Effector memory CD8-positive, alpha-beta T cell (primary cell): ENCODE measurements around the gene RBBP6.
"Not testable (repeated sequence)": the region's sequence is repeated elsewhere in the genome, so short reads cannot be mapped to it uniquely, and the experiment has no call there.

Source experiments
- ATAC-seq: fragments of 150-1000 bp; cut with Tn5 transposase; replicated peaks from 2 replicates; pipeline ENCODE4 v1.10.0; 2021; ENCODE audit warnings: mild to moderate bottlenecking, moderate library complexity
- DNase-seq, 3 experiments: peaks; one replicate each; pipeline ENCODE4 v3.0.0; 2021
- H3K27ac Mint-ChIP-seq, 2 donors: one replicate each; pipeline ENCODE4 v1.8.0; 2022; ENCODE audit warnings: mild to moderate bottlenecking in 2 of 2, mixed read lengths in 2 of 2, moderate library complexity in 2 of 2
- H3K27me3 Mint-ChIP-seq, 2 donors: one replicate each; pipeline ENCODE4 v1.8.0; 2022; ENCODE audit warnings: mixed read lengths in 2 of 2
- H3K36me3 Mint-ChIP-seq: one replicate; pipeline ENCODE4 v1.8.0; 2022; ENCODE audit warnings: mild to moderate bottlenecking, moderate library complexity, mixed read lengths; ENCODE audit not compliant: insufficient read depth
- H3K4me1 Mint-ChIP-seq, 2 donors: one replicate each; pipeline ENCODE4 v1.8.0; 2022; ENCODE audit warnings: low read depth in 2 of 2, mixed read lengths in 2 of 2
- H3K4me3 Mint-ChIP-seq, 2 donors: one replicate each; pipeline ENCODE4 v1.8.0; 2022; ENCODE audit warnings: mild to moderate bottlenecking in 2 of 2, mixed read lengths in 2 of 2, moderate library complexity in 2 of 2
- H3K9me3 Mint-ChIP-seq, 2 donors: one replicate each; pipeline ENCODE4 v1.8.0; 2022; ENCODE audit warnings: mixed read lengths in 2 of 2
- total RNA-seq, 9 experiments: gene quantifications; one replicate each; lab custom pipeline; 2026; lab: John Stamatoyannopoulos, UW

RBBP6 gene, protein sequence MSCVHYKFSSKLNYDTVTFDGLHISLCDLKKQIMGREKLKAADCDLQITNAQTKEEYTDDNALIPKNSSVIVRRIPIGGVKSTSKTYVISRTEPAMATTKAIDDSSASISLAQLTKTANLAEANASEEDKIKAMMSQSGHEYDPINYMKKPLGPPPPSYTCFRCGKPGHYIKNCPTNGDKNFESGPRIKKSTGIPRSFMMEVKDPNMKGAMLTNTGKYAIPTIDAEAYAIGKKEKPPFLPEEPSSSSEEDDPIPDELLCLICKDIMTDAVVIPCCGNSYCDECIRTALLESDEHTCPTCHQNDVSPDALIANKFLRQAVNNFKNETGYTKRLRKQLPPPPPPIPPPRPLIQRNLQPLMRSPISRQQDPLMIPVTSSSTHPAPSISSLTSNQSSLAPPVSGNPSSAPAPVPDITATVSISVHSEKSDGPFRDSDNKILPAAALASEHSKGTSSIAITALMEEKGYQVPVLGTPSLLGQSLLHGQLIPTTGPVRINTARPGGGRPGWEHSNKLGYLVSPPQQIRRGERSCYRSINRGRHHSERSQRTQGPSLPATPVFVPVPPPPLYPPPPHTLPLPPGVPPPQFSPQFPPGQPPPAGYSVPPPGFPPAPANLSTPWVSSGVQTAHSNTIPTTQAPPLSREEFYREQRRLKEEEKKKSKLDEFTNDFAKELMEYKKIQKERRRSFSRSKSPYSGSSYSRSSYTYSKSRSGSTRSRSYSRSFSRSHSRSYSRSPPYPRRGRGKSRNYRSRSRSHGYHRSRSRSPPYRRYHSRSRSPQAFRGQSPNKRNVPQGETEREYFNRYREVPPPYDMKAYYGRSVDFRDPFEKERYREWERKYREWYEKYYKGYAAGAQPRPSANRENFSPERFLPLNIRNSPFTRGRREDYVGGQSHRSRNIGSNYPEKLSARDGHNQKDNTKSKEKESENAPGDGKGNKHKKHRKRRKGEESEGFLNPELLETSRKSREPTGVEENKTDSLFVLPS (N-terminal part only)
- 149 to 200 (median 170) reads per million in 9 experiments for total RNA-seq

DNA sequence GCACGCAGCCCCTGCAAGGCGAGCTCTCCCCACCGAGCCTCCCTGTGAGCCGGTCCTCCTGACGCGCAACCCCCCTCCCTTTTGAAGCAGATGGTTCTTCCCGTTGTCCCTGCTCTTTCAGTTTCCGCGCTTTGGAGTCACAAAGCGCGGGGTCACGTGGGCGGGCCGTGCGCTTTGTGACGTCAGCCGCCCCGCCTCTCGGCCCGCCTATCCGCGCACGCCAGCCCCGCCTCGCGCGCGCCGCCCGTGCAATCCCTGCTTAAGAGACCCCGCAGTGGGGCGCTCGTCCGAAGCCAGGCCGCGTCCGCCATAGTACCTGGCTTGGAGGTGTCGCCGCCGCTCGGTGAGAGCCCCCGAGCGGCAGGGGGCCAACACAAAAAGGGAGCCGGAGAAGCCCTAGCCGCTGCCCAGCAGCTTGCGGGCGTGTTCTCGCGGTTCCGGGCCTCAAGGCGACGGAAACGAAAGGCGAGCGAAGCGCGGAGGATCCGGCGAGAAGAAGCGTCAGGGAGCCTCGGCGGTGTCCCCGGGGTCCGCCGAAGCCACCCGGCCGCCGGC, at the start of gene RBBP6:
Gene RBBP6 (plus strand): TSS at position 272 of the 555 bp plus-strand sequence. CDS start 1,061 bp downstream, outside the sequence.
- DNase-seq, result peak; percentile 89 to 93 (median 93)
- Mint-ChIP-seq H3K27ac (peak within 1 kb of the TSS; percentile 99 to 100), H3K9me3 (no peaks in the 10 kb centered on the region), H3K4me3 (peak within 1 kb of the TSS; percentile 98 to 100), H3K36me3 (peaks cover 43% of the 10 kb centered on the region), H3K27me3 (no peaks in the 10 kb centered on the region), H3K4me1 (peaks cover 23 to 40% of the 10 kb centered on the region in 2 donors)
- peak; percentile 87 for ATAC-seq

DNA sequence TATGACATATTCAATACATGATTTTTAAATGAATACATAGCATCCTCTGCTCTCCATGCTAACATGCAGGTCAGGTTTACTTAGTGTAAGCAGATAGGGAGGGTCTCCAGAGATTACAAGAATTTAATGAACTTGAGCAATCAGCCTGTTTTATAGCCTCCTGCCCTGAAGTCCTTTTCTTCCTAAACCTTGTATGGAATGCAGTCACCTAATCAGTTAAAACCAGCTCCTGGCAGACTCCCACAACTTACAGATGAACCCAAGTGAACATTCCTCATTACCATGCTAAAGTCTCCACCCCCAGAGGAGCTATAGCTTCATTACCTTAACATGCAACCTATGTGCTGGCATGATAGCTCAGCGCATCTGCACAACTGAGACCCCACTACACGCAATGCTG, 48.5 kb upstream of the RBBP6 start:
- ATAC-seq, result no peak
- Mint-ChIP-seq H3K36me3 (no peaks in the 10 kb centered on the region), H3K27me3 (peaks cover 29 to 49% of the 10 kb centered on the region in 2 donors), H3K9me3 (no peaks in the 10 kb centered on the region), H3K4me1 (no peaks in the 10 kb centered on the region), H3K4me3 (no peak overlapping the region), H3K27ac (no peak overlapping the region)
- no peak for DNase-seq

DNA sequence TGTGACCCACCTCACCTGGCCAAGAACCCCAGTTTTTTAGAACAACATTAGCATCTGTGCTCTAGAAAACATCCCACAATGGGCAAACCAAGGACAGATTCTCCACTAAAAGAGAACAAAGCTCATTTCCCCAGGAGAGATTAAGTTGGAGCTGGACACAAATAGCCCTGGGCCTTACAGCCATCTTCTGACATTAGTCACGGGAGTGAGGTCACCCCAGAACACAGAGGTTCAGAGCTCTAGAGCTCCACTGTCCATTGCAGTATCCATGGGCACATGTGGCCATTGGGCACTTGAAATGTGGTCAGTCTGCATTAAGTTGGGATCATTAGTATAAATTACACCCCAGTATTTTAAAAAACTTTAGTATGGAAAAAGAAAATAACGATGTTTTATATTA, 47.6 kb upstream of the RBBP6 start:
- H3K4me1 Mint-ChIP-seq, result no peaks in the 10 kb centered on the region
- no peak for ATAC-seq
- no peaks in the 10 kb centered on the region for H3K9me3 Mint-ChIP-seq
- peaks cover 29 to 49% of the 10 kb centered on the region in 2 donors for H3K27me3 Mint-ChIP-seq
- no peaks in the 10 kb centered on the region for H3K36me3 Mint-ChIP-seq
- no peak for DNase-seq
- H3K4me3 Mint-ChIP-seq, result no peak overlapping the region
- no peak overlapping the region for H3K27ac Mint-ChIP-seq

DNA sequence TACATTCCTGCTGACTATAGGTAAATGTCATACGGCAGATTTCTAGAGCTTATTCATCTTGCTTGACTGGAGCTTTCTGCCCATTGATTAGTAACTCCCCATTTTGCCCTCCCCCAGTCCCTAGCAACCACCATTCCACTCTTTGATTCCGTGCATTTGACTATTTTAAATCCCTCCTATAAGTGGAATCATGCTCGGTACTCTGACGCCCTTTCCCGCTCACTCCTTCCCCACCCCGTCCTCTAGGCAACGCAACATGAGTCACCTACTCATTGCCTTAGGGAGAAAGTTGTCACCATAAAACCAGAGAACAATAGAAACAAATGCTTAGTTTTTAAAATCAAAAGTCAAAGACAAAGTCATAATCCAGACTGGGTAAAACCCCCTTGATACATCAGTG, 45.5 kb upstream of the RBBP6 start:
- H3K4me3 Mint-ChIP-seq, result no peak overlapping the region
- H3K27ac Mint-ChIP-seq, result no peak overlapping the region
- H3K4me1 Mint-ChIP-seq, result no peaks in the 10 kb centered on the region
- no peaks in the 10 kb centered on the region for H3K36me3 Mint-ChIP-seq
- no peak for ATAC-seq
- peaks cover 28 to 41% of the 10 kb centered on the region in 2 donors for H3K27me3 Mint-ChIP-seq
- no peaks in the 10 kb centered on the region for H3K9me3 Mint-ChIP-seq
- no peak for DNase-seq

DNA sequence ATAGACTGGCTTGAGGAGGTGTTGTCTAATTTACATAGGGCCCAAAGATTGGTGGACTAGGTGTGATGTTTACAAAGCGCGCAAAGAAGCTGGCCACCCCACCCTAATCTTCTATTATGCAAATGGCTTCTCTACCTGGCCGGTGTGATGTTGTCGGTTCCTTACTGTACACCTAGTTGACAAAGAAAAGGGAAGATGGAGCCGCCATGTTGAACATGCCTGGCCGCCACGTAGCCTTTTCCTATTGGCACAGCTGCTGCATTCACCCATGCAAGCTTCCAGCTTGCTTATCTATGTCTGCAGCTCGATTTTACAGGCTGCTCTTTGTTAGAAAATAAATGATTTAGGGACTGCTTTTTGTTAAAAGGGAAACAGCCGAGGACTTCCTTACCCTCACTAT, 44.2 kb upstream of the RBBP6 start:
- DNase-seq, H3K9me3 Mint-ChIP-seq, H3K4me3 Mint-ChIP-seq, ATAC-seq, H3K4me1 Mint-ChIP-seq, H3K27ac Mint-ChIP-seq, H3K36me3 Mint-ChIP-seq: not testable (repeated sequence)
- H3K27me3 Mint-ChIP-seq, result peaks cover 15 to 29% of the 10 kb centered on the region in 2 donors

DNA sequence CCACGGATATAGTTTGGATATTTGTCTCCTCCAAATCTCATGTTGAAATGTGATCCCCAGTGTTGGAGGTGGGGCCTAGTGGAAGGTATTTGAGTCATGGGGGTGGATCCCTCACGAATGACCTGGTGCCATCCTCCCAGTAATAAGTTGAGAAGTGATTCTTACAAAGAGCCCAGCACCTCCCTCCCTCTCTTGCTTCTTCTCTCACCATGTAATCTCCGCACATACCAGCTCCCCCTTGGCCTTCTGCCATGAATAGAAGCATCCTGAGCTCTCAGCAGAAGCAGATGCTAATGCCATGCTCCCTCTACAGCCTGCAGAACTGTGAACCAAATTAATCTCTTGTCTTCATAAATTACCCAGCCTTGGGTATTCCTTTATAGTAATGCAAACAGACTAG, 41.9 kb upstream of the RBBP6 start:
- H3K4me3 Mint-ChIP-seq, result no peak overlapping the region
- peaks cover 0 to 3% of the 10 kb centered on the region in 2 donors for H3K4me1 Mint-ChIP-seq
- H3K9me3 Mint-ChIP-seq, result no peaks in the 10 kb centered on the region
- DNase-seq (no peak), ATAC-seq (no peak)
- H3K36me3 Mint-ChIP-seq, result no peaks in the 10 kb centered on the region
- H3K27ac Mint-ChIP-seq, result no peak overlapping the region
- peaks cover 6 to 30% of the 10 kb centered on the region in 2 donors for H3K27me3 Mint-ChIP-seq

DNA sequence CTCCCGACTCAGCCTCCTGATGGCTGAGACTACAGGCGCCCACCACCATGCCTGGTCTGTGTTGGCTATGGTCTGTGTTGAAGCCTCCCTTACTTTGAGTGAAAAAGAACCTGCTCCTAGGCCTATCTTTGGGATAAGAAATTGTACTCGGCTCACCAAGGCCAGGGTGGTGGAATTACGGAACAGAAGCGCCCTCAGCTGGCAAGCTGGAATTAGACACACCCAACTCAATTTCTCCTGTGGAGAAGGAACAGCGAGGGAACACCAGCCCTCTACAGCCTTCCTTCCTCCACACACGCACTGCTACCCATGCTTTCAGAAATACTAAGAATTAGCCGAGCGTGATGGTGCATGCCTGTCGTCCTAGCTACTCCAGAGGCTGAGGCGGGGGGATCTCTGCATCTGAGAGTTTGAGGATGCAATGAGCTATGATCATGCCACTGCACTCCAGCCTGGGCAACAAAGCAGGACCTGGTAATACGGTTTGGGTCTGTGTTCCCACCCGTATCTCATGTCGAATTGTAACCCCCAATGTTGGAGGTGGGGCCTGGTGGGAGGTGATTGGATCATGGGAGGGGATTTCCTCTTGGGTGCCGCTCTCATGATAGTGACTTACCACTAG, 40.1 kb upstream of the RBBP6 start:
- no peak for ATAC-seq

DNA sequence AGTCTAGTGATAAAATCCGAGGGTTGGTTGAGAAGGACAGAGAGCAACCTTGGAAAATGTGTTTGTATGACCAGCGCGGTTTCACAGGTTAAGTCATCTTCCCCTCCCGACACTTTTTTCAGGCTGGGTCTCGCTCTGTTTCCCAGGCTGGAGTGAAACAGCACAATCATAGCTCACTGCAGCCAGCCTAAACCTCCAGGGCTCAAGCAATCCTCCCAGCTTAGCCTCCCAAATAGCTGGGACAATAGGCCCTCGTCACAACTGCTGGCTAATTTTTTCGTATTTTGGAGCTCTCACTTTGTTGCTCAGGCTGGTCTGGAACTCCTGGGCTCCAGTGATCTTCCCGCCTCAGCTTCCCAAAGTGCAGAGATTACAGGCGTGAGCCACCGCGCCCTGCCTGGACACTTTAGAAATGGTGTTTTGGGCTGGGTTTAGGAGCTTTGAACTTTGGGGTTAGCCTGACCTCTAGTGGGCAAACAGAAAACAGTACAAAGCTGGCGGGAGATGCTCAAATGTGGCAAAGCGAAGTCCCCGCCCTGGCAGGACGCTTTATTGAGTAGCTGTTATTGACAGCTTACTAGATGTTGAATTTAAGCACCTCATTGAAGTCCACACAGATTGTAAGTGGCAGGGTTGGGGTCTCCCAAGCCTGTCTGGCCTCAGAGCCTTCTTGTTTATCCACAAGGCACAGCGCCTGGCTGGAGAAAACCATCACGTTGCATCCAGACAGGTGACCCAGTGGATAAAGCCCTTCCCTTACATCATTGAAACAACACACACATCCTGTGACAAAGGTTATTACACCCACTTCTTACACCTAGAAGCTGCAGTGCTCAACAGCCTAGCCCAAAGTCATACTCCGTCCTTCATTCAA, 34.7 kb upstream of the RBBP6 start:
- Mint-ChIP-seq H3K4me3 (no peak overlapping the region), H3K9me3 (no peaks in the 10 kb centered on the region), H3K4me1 (peaks cover 2 to 6% of the 10 kb centered on the region in 2 donors), H3K36me3 (no peaks in the 10 kb centered on the region), H3K27ac (no peak overlapping the region), H3K27me3 (peaks cover 15 to 51% of the 10 kb centered on the region in 2 donors)
- ATAC-seq (peak; percentile 86), DNase-seq (peak; percentile 38 to 53 (median 45))

More for the DNA sequence above, 40.1 kb upstream of the RBBP6 start:
- Mint-ChIP-seq H3K36me3 (no peaks in the 10 kb centered on the region), H3K27ac (no peak overlapping the region), H3K4me1 (peaks cover 0 to 3% of the 10 kb centered on the region in 2 donors), H3K9me3 (no peaks in the 10 kb centered on the region), H3K27me3 (peaks cover 15 to 27% of the 10 kb centered on the region in 2 donors), H3K4me3 (no peak overlapping the region)
- DNase-seq, result no peak

DNA sequence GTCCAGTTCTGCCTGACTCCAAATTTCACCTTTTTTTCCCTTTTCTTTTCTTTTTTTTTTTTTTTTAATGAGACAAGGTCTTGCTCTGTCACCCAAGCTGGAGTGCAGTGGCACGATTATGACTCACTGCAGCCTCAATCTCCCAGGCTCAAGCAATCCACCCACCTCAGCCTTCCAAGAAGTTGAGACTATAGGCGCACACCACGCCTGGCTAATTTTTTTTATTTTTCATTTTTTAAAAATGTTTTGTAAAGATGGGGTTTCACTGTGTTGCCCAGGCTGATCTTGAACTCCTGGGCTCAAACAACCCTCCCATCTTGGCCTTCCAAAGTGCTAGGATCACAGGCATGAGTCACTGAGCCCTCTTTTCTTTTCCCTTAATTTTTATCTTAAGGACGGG, 33.4 kb upstream of the RBBP6 start:
- no peak overlapping the region for H3K27ac Mint-ChIP-seq
- no peak for ATAC-seq
- H3K4me1 Mint-ChIP-seq, result peaks cover 2 to 6% of the 10 kb centered on the region in 2 donors
- no peaks in the 10 kb centered on the region for H3K36me3 Mint-ChIP-seq
- no peak overlapping the region for H3K4me3 Mint-ChIP-seq
- no peaks in the 10 kb centered on the region for H3K9me3 Mint-ChIP-seq
- DNase-seq, result no peak
- peaks cover 9 to 41% of the 10 kb centered on the region in 2 donors for H3K27me3 Mint-ChIP-seq

DNA sequence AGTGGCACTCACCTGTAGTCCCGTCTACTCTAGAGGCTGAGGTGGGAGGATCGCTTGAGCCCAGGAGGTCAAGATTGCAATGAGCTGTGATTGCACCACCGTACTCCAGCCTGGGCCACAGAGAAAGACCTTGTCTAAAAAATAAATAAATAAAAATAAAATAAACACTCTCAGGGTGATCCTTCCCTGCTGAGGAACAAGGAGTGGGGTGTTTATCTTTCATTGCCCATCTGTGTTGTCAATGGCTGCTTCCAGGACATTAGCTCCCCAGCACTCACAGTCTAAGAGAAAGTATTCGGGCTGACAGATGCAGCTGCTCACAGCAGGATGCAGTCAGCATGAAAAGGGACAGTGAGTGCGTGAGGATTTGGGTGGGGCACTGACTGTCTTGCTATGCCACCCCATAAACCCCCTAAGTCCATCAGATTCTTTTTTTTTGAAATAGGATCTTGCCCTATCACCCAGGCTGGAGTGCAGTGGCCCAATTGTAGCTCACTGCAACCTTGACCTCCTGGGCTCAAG, 31.3 kb upstream of the RBBP6 start:
- Mint-ChIP-seq H3K4me1 (peaks cover 2 to 6% of the 10 kb centered on the region in 2 donors), H3K9me3 (no peaks in the 10 kb centered on the region), H3K27ac (no peak overlapping the region), H3K4me3 (no peak overlapping the region), H3K27me3 (peaks cover 7 to 31% of the 10 kb centered on the region in 2 donors), H3K36me3 (no peaks in the 10 kb centered on the region)
- no peak for ATAC-seq
- no peak for DNase-seq

DNA sequence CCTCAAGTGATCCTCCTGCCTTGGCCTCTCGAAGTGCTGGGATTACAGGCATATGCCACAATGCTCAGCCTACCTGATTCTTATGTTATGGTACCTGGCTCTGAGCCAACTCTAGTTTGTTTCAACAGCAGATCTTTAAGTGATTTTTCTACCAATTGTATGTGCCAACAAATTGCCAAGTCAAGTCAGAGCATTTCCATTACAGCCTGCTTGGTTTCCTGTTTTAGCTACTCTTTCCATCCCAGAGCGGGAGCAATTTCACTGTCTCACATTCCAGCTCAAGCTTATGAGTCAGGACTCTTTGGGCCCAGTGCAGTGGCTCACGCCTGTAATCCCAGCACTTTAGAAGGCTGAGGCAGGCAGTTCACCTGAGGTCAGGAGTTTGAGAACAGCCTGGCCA, 30.8 kb upstream of the RBBP6 start:
- Mint-ChIP-seq H3K27me3 (peaks cover under 1 to 25% of the 10 kb centered on the region in 2 donors), H3K9me3 (no peaks in the 10 kb centered on the region), H3K27ac (peak overlapping the region in 1 of 2 donors; percentile 58), H3K4me3 (no peak overlapping the region), H3K36me3 (no peaks in the 10 kb centered on the region), H3K4me1 (peaks cover 2 to 6% of the 10 kb centered on the region in 2 donors)
- DNase-seq, result no peak
- no peak for ATAC-seq

DNA sequence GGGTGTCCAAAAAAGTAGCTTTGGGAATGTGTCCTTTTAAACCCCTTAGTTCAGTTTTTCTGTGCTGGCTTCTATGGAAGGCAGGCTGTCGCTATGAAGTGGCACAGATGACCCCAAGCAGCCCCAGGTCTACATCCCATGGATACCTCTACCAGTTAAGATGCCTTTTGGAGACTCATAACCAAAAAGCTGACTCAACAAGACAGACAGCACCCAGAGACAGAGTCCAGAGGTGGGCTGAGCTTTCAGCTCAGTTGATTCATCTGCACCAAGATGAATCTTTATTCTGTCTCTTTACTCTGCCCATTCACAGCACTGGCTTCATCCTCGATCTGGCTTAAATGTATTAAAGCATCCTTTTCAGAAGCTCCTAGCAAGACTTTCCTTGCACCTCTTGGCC, 29.8 kb upstream of the RBBP6 start:
- no peak overlapping the region for H3K4me3 Mint-ChIP-seq
- peaks cover 2 to 5% of the 10 kb centered on the region in 2 donors for H3K4me1 Mint-ChIP-seq
- no peak for ATAC-seq
- peak overlapping the region in 1 of 2 donors; percentile 58 for H3K27ac Mint-ChIP-seq
- no peaks in the 10 kb centered on the region for H3K9me3 Mint-ChIP-seq
- no peak for DNase-seq
- H3K36me3 Mint-ChIP-seq, result no peaks in the 10 kb centered on the region
- H3K27me3 Mint-ChIP-seq, result peaks cover 0 to 23% of the 10 kb centered on the region in 2 donors
